AG04450 (cell line): ENCODE data around the gene ATP13A4. TPM values are rescaled to one million over a fixed set of nuclear protein-coding genes. Genes with fewer than 3 reads are reported as not detected.

ENCODE experiments used
- CTCF ChIA-PET: fragments of 300-600, 350-600 bp; formaldehyde crosslinking; extraction: SDS; loops from one replicate; lab custom pipeline; 2022; ENCODE audit warnings: antibody characterized with exemption, inconsistent platforms; lab: Charles Lee
- POLR2A ChIA-PET: fragments of 350-600 bp; formaldehyde crosslinking; extraction: SDS; loops from one replicate; lab custom pipeline; 2021; ENCODE audit warnings: antibody characterized with exemption, inconsistent platforms; lab: Yijun Ruan, JAX
- DNase-seq: peaks from one replicate; pipeline ENCODE4 v3.0.0-alpha.2; 2011; ENCODE audit warnings: low read depth, low spot score
- H3K27ac ChIP-seq: one replicate; pipeline ENCODE4 v1.5.1; 2012; ENCODE audit warnings: low read depth, low read length, control low read depth
- H3K27me3 ChIP-seq: one replicate; pipeline ENCODE4 v1.6.0; 2012; ENCODE audit warnings: low read length; ENCODE audit not compliant: control insufficient read depth, insufficient read depth
- H3K4me3 ChIP-seq: 2 replicates; pipeline ENCODE4 v1.5.1; 2011; ENCODE audit warnings: mild to moderate bottlenecking, low read depth, low read length, control low read depth
- H3K9me3 ChIP-seq: 2 replicates; pipeline ENCODE4 v1.5.1; 2012; ENCODE audit warnings: low read length; ENCODE audit not compliant: control insufficient read depth, insufficient read depth
- CTCF ChIP-seq: IDR thresholded peaks from 2 replicates; pipeline ENCODE4 v1.5.1; 2011; ENCODE audit warnings: low read depth, low read length, control low read depth, inconsistent platforms
- polyA plus RNA-seq: library from polyadenylated mRNA; depleted of rRNA; stranded (reverse); fragments of >200 nt; gene quantifications from 2 replicates; pipeline ENCODE4 v1.2.3, GENCODE V29; 2011

ATP13A4 gene
- polyA plus RNA-seq, 1 experiment, result 0.04 TPM

DNA sequence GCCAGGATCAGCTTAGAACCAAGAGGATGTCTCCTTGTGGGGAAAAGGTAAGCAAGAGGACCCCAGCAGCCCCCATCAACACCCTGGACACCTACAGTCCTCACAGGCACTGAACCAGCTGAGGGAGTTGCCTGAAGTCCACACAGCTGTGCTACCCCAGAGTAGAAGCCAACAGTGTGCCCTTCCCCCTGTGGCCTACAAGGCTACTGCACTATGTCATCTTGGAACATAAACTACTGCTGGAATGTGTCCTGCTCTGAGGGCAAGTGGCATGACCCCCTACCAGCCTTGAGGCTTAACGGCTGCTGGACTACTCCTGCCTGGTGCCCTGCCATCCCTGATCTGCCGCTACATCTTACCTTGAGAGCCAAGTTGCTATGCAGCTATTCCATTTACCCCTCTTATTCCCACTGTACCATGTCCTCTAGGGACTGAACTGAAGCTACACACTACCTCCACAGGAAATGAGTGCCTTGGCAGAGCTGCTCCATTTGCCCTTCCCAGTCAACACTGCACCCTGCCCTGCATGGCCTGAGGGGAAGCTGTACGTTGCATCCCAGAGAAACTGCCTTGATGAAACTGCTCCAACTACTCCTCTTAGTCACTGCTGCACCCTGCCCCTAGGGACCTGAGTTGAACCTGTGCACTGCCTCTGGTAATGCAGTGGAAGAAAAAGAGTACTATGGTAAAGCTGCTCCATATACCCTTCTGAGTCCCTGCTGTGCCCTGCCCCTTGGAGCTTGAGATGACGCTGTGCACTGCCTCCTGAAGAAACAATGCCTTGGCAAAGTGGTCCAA is 135.9 kb downstream of the ATP13A4 start:
- POLR2A ChIA-PET, result no interaction called here
- Histone ChIP-seq H3K27me3 (no peaks in the 10 kb centered on the region), H3K4me3 (no peak overlapping the region), H3K27ac (no peak overlapping the region), H3K9me3 (peaks cover 14% of the 10 kb centered on the region)
- CTCF ChIA-PET, result interaction anchor here (0.5 kb wide), 1 partner anchor 603 kb away, joined by 4 read pairs; no protein-coding TSS in a partner anchor
- no peak for TF ChIP-seq CTCF
- no peak for DNase-seq

- ChIA-PET POLR2A (no interaction called here), CTCF (no interaction called here)
- no peak for DNase-seq
- Histone ChIP-seq H3K9me3 (peaks cover 14% of the 10 kb centered on the region), H3K27ac (no peak overlapping the region), H3K27me3 (no peaks in the 10 kb centered on the region), H3K4me3 (no peak overlapping the region)
- TF ChIP-seq CTCF, result no peak
These were observed 138.1 kb downstream of the ATP13A4 start for GRCh38 chr3:193416629-193417028.

GRCh38 chr3:193407688-193408087 is 147.0 kb downstream of the ATP13A4 start:
- Histone ChIP-seq H3K4me3 (no peak overlapping the region), H3K27me3 (no peaks in the 10 kb centered on the region), H3K9me3 (no peaks in the 10 kb centered on the region), H3K27ac (no peak overlapping the region)
- ChIA-PET CTCF (no interaction called here), POLR2A (no interaction called here)
- no peak for TF ChIP-seq CTCF
- DNase-seq, result no peak

DNA sequence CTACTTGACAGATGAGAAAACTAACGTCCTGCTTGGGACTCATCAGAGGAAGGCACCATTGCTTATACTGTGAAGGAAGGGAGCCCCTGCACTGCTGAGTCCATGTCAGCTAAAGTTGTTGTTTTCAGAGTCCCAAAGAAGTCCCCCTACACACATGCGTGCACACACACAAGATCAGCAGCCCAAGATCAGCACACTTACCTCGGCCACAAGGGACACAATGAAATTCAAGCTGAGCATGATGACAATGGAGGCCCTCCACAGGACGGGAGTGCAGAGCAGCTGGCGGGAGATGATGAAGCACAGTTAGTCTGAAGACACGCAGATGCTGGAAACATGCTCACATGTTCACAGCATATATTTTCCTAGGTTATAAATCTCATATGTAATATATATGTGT is 147.6 kb downstream of the ATP13A4 start:
- Histone ChIP-seq H3K27ac (no peak overlapping the region), H3K9me3 (no peaks in the 10 kb centered on the region), H3K4me3 (no peak overlapping the region), H3K27me3 (no peaks in the 10 kb centered on the region)
- TF ChIP-seq CTCF, result no peak
- POLR2A ChIA-PET, result no interaction called here
- CTCF ChIA-PET, result no interaction called here
- no peak for DNase-seq

DNA sequence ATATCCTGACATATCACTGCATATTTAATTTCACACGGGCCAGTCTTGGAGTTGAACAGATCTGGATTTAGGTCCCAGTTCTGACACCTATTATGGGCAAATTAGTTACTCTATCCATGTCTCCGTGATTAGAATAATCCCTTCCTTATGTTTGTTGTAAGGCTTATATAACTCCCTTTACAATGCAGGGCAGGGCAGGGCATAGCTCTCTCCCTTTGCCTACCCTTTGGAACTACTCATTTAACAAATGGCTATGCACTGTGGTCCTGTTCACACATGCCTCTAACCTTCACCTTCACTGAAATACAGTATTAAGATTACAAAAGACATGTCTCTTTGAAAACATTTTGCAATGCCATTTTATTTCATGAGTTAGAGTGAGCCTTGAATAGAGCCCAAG is 151.4 kb downstream of the ATP13A4 start:
- no peak for TF ChIP-seq CTCF
- POLR2A ChIA-PET, result no interaction called here
- no peak for DNase-seq
- CTCF ChIA-PET, result no interaction called here
- Histone ChIP-seq H3K27ac (no peak overlapping the region), H3K27me3 (no peaks in the 10 kb centered on the region), H3K9me3 (no peaks in the 10 kb centered on the region), H3K4me3 (no peak overlapping the region)
